ENCODE data around the gene PVALB.

Gene PVALB

DNA sequence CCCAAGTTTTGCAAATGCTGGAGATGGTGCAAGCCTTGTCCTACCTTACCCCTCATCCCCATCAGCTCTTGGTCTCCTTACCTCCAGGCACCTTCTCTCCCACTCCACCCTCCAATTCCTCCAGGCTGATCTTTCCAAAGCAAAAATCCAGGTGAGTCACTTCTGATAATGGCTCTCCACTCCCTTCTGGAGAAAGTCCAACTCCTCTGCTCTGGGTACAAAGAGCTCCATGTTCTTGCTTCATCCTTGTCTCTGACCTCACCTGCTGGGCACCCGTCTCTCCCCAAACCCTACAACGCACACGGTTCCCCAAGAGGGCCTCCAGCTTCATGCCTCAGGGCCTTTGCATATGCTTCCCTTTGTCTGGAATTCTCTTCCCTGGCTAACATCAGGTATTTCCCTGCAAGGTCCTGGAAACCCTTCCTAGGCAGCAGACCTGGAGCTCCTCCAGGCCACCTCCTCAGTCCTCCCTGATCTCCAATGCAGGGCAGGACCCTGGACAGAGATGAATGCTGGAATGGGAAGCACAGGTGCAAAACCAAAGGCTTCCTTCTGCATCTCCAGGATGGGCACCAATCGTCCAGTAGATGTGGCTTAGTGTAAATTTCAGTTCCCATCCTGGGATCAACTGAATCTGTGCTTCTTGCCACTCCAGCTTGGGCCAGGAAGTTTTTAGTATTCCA, 63.6 kb downstream of the PVALB start:
- Histone ChIP-seq H3K9me3 (ENCODE audit: control insufficient read depth in 2 of 2, low read length in 2 of 2) (no peaks in the 10 kb centered on the region), H3K36me3 (ENCODE audit: control insufficient read depth in 2 of 2, insufficient read depth in 2 of 2, low read length in 2 of 2) (no peaks in the 10 kb centered on the region), H3K4me1 (ENCODE audit: control insufficient read depth in 2 of 2, insufficient read depth in 2 of 2, low read length in 2 of 2) (no peaks in the 10 kb centered on the region), H3K4me3 (ENCODE audit: low read length in 2 of 2) (no peak overlapping the region), H3K27ac (ENCODE audit: low read depth in 2 of 2, low read length in 2 of 2) (no peak overlapping the region), H3K27me3 (ENCODE audit: control insufficient read depth in 2 of 2, insufficient read depth in 2 of 2, low read length in 2 of 2) (peaks cover 3 to 7% of the 10 kb centered on the region in 2 donors), H3K9ac (ENCODE audit: low read depth in 1 of 2, low read length in 2 of 2) (no peak overlapping the region)
